ENCODE measurements around the gene GLB1L. TPM values are rescaled to one million over a fixed set of nuclear protein-coding genes. Genes with fewer than 3 reads are reported as not detected.
A peak's percentile ranks its signal among the peaks of the same experiment; 100 is the strongest.

Gene GLB1L
- total RNA-seq, 3 donors from 2014 or later = 10.2 to 15.7 (median 11.8) TPM

GRCh38 chr2:219223831-219224610, 21.2 kb downstream of the GLB1L start:
- peaks cover 12% of the 10 kb centered on the region for H3K36me3 ChIP-seq
- intact Hi-C loops (cut with DNase I; ENCODE audit: low total_unique reads) = no loop called here
- TF ChIP-seq CTCF (IDR thresholded peaks at IDR 0.05) (no peak), POLR2A (IDR thresholded peaks at IDR 0.05) (no peak), POLR2AphosphoS5 (IDR thresholded peaks at IDR 0.05) (no peak)
- no peaks in the 10 kb centered on the region for H3K27me3 ChIP-seq
- no peak for DNase-seq (ENCODE audit: low spot score in 2 of 2)
- no peak overlapping the region for H3K4me3 ChIP-seq
- no peak overlapping the region for H3K27ac ChIP-seq
- H3K9me3 ChIP-seq = no peaks in the 10 kb centered on the region
- peaks cover 11 to 14% of the 10 kb centered on the region in 2 donors for H3K4me1 ChIP-seq

GRCh38 chr2:219221957-219222518, 23.2 kb downstream of the GLB1L start:
- no peak for DNase-seq (ENCODE audit: low spot score in 2 of 2)
- TF ChIP-seq CTCF (IDR thresholded peaks at IDR 0.05) (no peak), POLR2AphosphoS5 (IDR thresholded peaks at IDR 0.05) (no peak), POLR2A (IDR thresholded peaks at IDR 0.05) (no peak)
- H3K4me3 ChIP-seq = no peak overlapping the region
- H3K27ac ChIP-seq = no peak overlapping the region
- H3K27me3 ChIP-seq = no peaks in the 10 kb centered on the region
- H3K36me3 ChIP-seq = peaks cover 12% of the 10 kb centered on the region
- intact Hi-C loops (cut with DNase I; ENCODE audit: low total_unique reads) = no loop called here
- H3K9me3 ChIP-seq = no peaks in the 10 kb centered on the region
- H3K4me1 ChIP-seq = peaks cover 8 to 17% of the 10 kb centered on the region in 2 donors

- H3K36me3 ChIP-seq = peaks cover 12% of the 10 kb centered on the region
- no peak overlapping the region for H3K4me3 ChIP-seq
- no peak for TF ChIP-seq POLR2A (IDR thresholded peaks at IDR 0.05)
- intact Hi-C loops (cut with DNase I; ENCODE audit: low total_unique reads) = no loop called here
- H3K27ac ChIP-seq = no peak overlapping the region
- DNase-seq (ENCODE audit: low spot score in 2 of 2) = no peak
- H3K4me1 ChIP-seq = peaks cover 9 to 17% of the 10 kb centered on the region in 2 donors
- H3K9me3 ChIP-seq = no peaks in the 10 kb centered on the region
- no peaks in the 10 kb centered on the region for H3K27me3 ChIP-seq
These were observed 24.4 kb downstream of the GLB1L start for GRCh38 chr2:219220652-219221402.

GRCh38 chr2:219219784-219220532, 25.3 kb downstream of the GLB1L start:
- intact Hi-C loops (cut with DNase I; ENCODE audit: low total_unique reads) = no loop called here
- no peak for TF ChIP-seq CTCF (IDR thresholded peaks at IDR 0.05)
- no peak for TF ChIP-seq POLR2AphosphoS5 (IDR thresholded peaks at IDR 0.05)
- no peak for TF ChIP-seq POLR2A (IDR thresholded peaks at IDR 0.05)
- no peaks in the 10 kb centered on the region for H3K27me3 ChIP-seq
- DNase-seq (ENCODE audit: low spot score in 2 of 2) = no peak
- H3K27ac ChIP-seq = peak overlapping the region in 1 of 2 donors; percentile 0
- H3K4me1 ChIP-seq = peaks cover 9 to 17% of the 10 kb centered on the region in 2 donors
- peaks cover 6% of the 10 kb centered on the region for H3K36me3 ChIP-seq
- H3K4me3 ChIP-seq = no peak overlapping the region
- H3K9me3 ChIP-seq = no peaks in the 10 kb centered on the region
